Measurements from ENCODE around the gene ANXA6.

The ANXA6 gene

DNA sequence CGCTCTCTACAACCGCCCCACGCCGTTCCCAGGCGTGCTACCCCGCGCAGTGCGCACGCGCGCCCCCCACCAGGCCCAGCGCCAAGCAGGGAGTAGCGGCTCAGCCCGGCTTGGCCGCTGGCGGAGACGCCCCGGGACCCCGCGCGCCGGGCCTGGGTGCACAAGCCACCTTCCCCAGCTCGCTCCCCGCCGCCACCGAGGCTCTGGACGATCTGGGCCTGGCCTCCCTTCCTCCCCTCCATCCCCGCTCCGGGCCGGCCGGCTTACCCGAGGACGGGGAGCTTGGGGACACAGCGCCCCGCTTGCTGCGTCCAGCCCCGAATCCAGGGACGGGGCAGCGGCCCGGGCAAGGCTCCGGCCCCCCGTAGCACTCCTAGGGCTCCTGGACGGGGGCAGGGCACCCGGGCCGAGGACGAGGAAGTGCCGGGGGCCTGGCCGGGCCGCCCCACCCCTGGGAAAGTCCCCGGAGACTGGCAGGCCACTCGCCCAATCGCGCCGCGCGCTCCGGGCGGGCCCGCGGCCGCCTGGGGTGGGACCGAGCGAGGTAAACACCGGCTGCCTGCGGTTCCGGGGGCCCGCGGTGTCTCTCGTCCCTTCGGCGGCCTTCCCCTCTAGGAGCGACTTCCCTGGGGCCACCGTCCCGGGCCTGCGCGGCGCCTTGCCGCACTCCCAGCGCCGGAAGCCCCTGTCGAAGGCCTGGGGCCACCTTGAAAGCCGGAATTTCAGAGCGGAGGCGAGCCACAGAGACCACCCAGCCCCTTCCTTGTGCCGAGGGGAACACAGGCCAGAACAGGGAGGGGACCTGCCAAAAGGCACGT, 76.8 kb downstream of the ANXA6 start, which contains the start of gene TNIP1 (continued):
- TF ChIP-seq, protein P1, sequence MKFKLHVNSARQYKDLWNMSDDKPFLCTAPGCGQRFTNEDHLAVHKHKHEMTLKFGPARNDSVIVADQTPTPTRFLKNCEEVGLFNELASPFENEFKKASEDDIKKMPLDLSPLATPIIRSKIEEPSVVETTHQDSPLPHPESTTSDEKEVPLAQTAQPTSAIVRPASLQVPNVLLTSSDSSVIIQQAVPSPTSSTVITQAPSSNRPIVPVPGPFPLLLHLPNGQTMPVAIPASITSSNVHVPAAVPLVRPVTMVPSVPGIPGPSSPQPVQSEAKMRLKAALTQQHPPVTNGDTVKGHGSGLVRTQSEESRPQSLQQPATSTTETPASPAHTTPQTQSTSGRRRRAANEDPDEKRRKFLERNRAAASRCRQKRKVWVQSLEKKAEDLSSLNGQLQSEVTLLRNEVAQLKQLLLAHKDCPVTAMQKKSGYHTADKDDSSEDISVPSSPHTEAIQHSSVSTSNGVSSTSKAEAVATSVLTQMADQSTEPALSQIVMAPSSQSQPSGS (tag by site-specific recombination; IDR thresholded peaks at IDR 0.05; ENCODE audit: low read depth): 0 out of 2 replicates have a peak, but pooled peaks have one; percentile 24
- TF ChIP-seq ZNF677 (tag by site-specific recombination; IDR thresholded peaks at IDR 0.05): no peak
- TF ChIP-seq, protein P2, sequence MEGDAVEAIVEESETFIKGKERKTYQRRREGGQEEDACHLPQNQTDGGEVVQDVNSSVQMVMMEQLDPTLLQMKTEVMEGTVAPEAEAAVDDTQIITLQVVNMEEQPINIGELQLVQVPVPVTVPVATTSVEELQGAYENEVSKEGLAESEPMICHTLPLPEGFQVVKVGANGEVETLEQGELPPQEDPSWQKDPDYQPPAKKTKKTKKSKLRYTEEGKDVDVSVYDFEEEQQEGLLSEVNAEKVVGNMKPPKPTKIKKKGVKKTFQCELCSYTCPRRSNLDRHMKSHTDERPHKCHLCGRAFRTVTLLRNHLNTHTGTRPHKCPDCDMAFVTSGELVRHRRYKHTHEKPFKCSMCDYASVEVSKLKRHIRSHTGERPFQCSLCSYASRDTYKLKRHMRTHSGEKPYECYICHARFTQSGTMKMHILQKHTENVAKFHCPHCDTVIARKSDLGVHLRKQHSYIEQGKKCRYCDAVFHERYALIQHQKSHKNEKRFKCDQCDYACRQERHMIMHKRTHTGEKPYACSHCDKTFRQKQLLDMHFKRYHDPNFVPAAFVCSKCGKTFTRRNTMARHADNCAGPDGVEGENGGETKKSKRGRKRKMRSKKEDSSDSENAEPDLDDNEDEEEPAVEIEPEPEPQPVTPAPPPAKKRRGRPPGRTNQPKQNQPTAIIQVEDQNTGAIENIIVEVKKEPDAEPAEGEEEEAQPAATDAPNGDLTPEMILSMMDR (tag by site-specific recombination; IDR thresholded peaks at IDR 0.05): peak; percentile 82
- TF ChIP-seq, protein P3, sequence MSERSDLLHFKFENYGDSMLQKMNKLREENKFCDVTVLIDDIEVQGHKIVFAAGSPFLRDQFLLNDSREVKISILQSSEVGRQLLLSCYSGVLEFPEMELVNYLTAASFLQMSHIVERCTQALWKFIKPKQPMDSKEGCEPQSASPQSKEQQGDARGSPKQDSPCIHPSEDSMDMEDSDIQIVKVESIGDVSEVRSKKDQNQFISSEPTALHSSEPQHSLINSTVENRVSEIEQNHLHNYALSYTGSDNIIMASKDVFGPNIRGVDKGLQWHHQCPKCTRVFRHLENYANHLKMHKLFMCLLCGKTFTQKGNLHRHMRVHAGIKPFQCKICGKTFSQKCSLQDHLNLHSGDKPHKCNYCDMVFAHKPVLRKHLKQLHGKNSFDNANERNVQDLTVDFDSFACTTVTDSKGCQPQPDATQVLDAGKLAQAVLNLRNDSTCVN (tag by site-specific recombination; optimal IDR thresholded peaks at IDR 0.05): peak; percentile 99
- TF ChIP-seq, protein P4, sequence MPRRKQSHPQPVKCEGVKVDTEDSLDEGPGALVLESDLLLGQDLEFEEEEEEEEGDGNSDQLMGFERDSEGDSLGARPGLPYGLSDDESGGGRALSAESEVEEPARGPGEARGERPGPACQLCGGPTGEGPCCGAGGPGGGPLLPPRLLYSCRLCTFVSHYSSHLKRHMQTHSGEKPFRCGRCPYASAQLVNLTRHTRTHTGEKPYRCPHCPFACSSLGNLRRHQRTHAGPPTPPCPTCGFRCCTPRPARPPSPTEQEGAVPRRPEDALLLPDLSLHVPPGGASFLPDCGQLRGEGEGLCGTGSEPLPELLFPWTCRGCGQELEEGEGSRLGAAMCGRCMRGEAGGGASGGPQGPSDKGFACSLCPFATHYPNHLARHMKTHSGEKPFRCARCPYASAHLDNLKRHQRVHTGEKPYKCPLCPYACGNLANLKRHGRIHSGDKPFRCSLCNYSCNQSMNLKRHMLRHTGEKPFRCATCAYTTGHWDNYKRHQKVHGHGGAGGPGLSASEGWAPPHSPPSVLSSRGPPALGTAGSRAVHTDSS (tag by site-specific recombination; IDR thresholded peaks at IDR 0.05): no peak
- peak; percentile 83 for TF ChIP-seq ZEB2 (tag by site-specific recombination; IDR thresholded peaks at IDR 0.05)
- peak; percentile 91 for TF ChIP-seq ZNF121 (tag by site-specific recombination; IDR thresholded peaks at IDR 0.05)
- no peak for TF ChIP-seq ZBTB21 (tag by site-specific recombination; IDR thresholded peaks at IDR 0.05)
- TF ChIP-seq SCRT1 (tag by site-specific recombination; IDR thresholded peaks at IDR 0.05; ENCODE audit: borderline replicate concordance): no peak
- peak; percentile 81 for TF ChIP-seq IKZF3 (tag by site-specific recombination; IDR thresholded peaks at IDR 0.05)
- TF ChIP-seq, protein P5, sequence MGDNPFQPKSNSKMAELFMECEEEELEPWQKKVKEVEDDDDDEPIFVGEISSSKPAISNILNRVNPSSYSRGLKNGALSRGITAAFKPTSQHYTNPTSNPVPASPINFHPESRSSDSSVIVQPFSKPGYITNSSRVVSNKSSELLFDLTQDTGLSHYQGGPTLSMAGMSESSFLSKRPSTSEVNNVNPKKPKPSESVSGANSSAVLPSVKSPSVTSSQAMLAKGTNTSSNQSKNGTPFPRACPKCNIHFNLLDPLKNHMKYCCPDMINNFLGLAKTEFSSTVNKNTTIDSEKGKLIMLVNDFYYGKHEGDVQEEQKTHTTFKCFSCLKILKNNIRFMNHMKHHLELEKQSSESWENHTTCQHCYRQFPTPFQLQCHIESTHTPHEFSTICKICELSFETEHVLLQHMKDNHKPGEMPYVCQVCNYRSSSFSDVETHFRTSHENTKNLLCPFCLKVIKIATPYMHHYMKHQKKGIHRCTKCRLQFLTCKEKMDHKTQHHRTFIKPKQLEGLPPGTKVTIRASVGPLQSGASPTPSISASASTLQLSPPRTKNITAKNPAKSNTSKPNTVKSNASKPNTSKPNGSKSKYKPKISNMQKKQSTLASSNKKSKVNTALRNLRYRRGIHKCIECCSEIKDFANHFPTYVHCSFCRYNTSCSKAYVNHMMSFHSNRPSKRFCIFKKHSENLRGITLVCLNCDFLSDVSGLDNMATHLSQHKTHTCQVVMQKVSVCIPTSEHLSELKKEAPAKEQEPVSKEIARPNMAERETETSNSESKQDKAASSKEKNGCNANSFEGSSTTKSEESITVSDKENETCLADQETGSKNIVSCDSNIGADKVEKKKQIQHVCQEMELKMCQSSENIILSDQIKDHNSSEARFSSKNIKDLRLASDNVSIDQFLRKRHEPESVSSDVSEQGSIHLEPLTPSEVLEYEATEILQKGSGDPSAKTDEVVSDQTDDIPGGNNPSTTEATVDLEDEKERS (tag by site-specific recombination; IDR thresholded peaks at IDR 0.05): no peak
- no peak for TF ChIP-seq ZNF510 (tag by site-specific recombination; IDR thresholded peaks at IDR 0.05; ENCODE audit: insufficient replicate concordance)
- TF ChIP-seq ZNF157 (tag by site-specific recombination; IDR thresholded peaks at IDR 0.05): no peak
- TF ChIP-seq ZFP41 (tag by site-specific recombination; IDR thresholded peaks at IDR 0.05; ENCODE audit: borderline replicate concordance): no peak
- TF ChIP-seq ZNF707 (tag by site-specific recombination; IDR thresholded peaks at IDR 0.05): no peak
- no peak for TF ChIP-seq ZNF221 (tag by site-specific recombination; IDR thresholded peaks at IDR 0.05; ENCODE audit: borderline replicate concordance)
- TF ChIP-seq, protein P6, sequence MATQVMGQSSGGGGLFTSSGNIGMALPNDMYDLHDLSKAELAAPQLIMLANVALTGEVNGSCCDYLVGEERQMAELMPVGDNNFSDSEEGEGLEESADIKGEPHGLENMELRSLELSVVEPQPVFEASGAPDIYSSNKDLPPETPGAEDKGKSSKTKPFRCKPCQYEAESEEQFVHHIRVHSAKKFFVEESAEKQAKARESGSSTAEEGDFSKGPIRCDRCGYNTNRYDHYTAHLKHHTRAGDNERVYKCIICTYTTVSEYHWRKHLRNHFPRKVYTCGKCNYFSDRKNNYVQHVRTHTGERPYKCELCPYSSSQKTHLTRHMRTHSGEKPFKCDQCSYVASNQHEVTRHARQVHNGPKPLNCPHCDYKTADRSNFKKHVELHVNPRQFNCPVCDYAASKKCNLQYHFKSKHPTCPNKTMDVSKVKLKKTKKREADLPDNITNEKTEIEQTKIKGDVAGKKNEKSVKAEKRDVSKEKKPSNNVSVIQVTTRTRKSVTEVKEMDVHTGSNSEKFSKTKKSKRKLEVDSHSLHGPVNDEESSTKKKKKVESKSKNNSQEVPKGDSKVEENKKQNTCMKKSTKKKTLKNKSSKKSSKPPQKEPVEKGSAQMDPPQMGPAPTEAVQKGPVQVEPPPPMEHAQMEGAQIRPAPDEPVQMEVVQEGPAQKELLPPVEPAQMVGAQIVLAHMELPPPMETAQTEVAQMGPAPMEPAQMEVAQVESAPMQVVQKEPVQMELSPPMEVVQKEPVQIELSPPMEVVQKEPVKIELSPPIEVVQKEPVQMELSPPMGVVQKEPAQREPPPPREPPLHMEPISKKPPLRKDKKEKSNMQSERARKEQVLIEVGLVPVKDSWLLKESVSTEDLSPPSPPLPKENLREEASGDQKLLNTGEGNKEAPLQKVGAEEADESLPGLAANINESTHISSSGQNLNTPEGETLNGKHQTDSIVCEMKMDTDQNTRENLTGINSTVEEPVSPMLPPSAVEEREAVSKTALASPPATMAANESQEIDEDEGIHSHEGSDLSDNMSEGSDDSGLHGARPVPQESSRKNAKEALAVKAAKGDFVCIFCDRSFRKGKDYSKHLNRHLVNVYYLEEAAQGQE (tag by site-specific recombination; IDR thresholded peaks at IDR 0.05): no peak
- no peak for TF ChIP-seq ZNF776 (tag by site-specific recombination; IDR thresholded peaks at IDR 0.05; ENCODE audit: borderline replicate concordance)
- no peak; the same call in 1 of the 2 replicates for TF ChIP-seq ZNF24 (tag by site-specific recombination; IDR thresholded peaks at IDR 0.05)
- peak; percentile 98 for TF ChIP-seq ZNF394 (tag by site-specific recombination; IDR thresholded peaks at IDR 0.05; ENCODE audit: borderline replicate concordance)
- TF ChIP-seq, protein P7, sequence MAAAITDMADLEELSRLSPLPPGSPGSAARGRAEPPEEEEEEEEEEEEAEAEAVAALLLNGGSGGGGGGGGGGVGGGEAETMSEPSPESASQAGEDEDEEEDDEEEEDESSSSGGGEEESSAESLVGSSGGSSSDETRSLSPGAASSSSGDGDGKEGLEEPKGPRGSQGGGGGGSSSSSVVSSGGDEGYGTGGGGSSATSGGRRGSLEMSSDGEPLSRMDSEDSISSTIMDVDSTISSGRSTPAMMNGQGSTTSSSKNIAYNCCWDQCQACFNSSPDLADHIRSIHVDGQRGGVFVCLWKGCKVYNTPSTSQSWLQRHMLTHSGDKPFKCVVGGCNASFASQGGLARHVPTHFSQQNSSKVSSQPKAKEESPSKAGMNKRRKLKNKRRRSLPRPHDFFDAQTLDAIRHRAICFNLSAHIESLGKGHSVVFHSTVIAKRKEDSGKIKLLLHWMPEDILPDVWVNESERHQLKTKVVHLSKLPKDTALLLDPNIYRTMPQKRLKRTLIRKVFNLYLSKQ (tag by site-specific recombination; IDR thresholded peaks at IDR 0.05; ENCODE audit: borderline replicate concordance): no peak
- no peak; the same call in 1 of the 2 replicates for TF ChIP-seq ZSCAN23 (tag by site-specific recombination; IDR thresholded peaks at IDR 0.05)
- no peak for TF ChIP-seq ZNF138 (tag by site-specific recombination; IDR thresholded peaks at IDR 0.05; ENCODE audit: borderline replicate concordance)

Data from HEK293 (cell line).